SH-SY5Y (cell line): Measurements from ENCODE around the gene ATP9B.

Experiments used
- GATA2 ChIP-seq: IDR thresholded peaks from 2 replicates; pipeline ENCODE4 v1.6.1; 2011; ENCODE audit warnings: mild to moderate bottlenecking, low read depth, low read length
- GATA3 ChIP-seq: IDR thresholded peaks from 2 replicates; pipeline ENCODE4 v1.6.1; 2011; ENCODE audit warnings: low read depth, mild to moderate bottlenecking, low read length, moderate library complexity

GRCh38 chr18:79064228-79064627 is 5.0 kb upstream of the ATP9B start:
- TF ChIP-seq GATA3 (no peak), GATA2 (no peak)
